H4 (cell line): Measurements from ENCODE around the gene PTPRN2. TPM values are rescaled to one million over a fixed set of nuclear protein-coding genes. Genes with fewer than 3 reads are reported as not detected.
A peak's percentile ranks its signal among the peaks of the same experiment; 100 is the strongest.

Experiments
- DNase-seq: peaks from one replicate; pipeline ENCODE4 v3.0.0-alpha.2; 2015; ENCODE audit warnings: low spot score
- total RNA-seq: library from RNA; depleted of rRNA; stranded (reverse); fragments of >200 nt; shearing (Covaris generic); gene quantifications from 2 replicates; pipeline ENCODE4 v1.2.3, GENCODE V29; 2014

PTPRN2 gene
- total RNA-seq, 1 experiment from 2014 or later: 0.97 TPM

DNA sequence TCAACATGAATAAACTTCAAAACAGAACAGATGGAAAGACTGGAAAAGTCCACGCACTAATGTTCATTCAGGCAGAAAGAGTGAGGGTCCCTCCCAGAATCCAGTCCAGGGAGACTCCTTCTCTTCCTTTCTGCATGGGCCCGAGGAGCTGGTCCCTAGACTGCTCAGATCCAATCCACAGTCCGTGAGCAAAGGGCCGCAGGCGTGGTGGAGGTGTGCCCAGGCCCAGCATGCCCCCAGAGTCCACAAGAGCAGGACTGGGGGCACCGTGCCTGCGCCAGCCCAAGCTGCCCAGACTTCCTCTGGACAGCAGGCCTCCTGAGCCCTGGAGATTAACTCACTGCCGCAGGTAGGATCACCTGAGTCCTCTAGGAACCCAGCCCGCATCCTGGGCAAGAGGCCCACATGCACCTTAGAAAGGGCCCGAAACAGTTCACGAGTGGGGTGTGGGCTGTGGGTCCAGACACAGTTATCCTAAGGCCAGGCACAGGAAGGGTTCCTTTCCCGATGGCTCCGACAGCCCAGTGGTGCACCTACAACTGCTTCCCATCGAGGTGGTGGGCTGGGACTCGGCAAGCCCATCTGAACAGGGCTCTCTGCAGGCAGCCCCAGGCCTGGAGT is 719.8 kb downstream of the PTPRN2 start:
- DNase-seq: no peak

DNA sequence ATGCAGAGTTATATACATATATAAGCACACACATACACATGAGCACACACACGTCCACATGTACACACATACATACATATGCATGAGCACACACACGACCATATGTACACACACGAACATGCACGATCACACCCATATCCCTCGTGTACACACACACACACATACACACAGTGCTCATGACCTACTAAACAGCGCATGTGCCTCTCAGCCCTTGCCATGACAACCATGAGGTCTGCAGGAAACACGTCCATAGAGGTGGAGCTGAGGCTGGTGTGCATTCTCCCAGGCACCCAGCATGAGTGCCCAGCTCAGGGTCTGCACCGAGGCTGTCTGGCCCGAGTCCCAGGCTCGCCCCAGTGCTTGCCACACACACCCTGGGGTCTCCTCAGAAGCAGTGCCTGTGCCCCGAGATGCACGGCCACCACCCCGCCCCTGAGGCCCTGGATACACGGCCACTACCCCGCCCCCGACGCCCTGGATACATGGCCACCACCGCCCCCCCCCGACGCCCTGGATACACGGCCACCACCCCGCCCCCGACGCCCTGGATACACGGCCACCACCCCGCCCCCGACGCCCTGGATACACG is 721.2 kb downstream of the PTPRN2 start:
- DNase-seq: no peak

GRCh38 chr7:157865351-157866165 is 722.1 kb downstream of the PTPRN2 start:
- no peak for DNase-seq

GRCh38 chr7:157864911-157865310 is 722.7 kb downstream of the PTPRN2 start:
- no peak for DNase-seq

DNA sequence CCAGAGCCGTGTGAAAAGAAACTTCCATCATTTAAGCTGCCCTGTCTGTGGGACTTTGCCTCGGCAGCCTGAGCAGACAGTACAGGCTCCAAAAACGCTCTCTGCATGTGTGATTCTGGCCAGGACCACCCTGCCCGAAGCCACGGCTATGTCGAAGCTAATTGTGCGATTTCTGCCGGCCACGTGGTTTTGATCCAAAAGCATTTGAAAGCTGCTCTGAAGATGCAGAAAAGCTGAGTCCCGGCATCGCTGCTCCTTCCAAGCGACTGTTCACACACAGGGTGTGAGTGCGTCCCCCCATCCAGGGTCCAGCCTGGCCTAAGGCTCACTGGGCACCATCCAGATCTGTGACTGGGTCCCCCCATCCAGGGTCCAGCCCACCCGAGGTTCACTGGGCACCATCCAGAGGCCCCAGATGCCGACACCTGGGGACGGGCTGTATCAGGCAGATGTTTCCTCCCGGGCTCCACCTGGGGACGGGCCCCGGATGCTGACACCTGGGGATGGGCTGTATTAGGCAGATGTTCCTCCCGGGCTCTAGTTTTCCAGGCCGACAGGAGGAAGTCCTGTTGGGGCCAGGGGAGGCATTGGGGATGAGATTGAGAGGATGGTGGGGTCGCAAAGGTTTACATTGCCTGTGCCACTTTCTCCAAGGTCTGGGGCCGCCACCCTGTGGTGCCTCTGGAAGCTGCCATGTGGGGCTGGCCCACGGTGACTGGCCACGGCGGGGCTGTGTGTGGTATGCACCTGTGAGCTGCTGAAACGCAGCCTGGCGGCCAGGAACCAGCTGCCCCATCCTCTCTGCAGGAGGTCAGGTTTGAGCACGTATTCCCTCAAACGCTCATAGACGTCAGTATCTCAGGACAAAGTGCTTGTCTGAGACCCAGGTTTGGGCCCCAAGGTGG is 723.5 kb downstream of the PTPRN2 start:
- no peak for DNase-seq

- DNase-seq: no peak
These were observed 724.4 kb downstream of the PTPRN2 start for GRCh38 chr7:157863176-157863575.

DNA sequence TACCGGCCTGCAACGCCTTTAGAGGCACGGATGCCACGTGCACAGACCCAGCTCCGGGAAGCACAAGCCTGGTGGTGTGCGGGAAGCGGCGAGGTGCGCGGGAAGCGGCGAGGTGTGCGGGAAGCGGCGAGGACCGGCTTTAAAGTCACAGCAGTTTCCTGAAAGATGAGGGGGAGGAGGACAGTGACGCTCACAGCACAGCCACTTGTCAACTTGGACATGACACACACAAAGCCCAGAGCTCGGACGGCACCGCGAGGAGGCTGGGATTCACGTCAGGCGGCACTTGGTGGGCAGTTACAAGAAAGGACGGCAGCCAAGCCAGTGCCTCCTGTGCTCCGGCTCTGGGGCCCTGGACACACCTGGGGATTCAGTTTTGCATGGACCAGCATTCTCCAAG is 724.9 kb downstream of the PTPRN2 start:
- DNase-seq: no peak

DNA sequence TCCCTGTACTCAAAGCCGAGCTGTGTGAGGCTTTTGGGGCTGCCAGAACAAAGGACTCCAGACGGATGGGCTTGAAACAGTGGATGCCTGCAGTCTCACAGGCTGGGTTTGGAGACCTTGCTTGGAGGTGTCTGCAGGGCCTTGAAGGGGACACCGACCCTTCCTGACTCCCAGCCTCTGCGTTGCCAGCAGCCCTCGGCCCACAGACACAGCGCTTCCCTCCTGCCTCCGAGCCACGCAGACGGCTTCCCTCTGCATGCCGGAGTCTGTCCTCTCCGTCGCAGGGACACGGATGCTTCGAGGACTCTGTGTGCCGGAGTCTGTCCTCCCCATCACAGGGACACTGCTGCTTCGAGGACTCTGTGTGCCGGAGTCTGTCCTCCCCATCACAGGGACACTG is 726.1 kb downstream of the PTPRN2 start:
- DNase-seq: no peak

DNA sequence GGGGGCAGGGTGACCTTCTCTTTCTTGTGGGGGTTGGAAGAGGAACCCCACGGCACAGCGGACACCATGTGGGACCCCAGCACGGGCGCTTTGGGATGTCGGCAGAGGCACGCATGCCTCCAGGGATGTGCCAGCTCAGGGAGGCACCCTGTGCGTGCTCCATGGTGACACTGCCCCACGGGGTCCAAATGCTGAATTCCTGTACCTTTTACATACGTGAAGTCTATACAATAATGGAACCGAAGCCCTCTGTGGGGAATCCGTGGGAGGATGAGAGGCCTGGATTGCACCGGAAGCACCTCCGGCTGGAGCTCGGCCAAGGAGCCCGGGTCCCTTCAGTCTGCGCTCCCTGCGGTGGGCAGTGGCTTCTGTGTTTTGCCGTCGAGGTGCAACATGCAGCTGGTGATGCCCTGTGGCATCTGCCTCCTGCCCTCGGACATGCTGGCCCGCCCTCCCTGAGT is 726.6 kb downstream of the PTPRN2 start:
- no peak for DNase-seq

DNA sequence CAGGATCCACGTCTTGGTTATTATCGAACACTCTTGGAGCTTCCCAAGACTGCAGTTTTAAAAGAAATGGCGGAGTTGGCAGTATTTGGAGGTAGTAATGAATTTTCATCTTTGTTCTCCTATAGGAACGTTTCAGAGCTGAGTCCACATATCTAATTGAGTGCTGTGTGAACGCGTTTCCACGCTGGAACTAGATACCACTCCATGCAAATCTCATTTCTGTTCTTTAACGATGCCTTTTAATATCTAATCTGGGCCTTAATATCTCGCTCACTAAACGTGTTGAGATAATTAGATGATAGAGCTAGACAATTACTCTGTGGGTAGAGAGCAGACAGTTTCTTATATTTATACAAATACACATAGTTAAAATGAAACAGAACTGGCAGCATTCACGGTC is 727.2 kb downstream of the PTPRN2 start:
- DNase-seq: no peak

DNA sequence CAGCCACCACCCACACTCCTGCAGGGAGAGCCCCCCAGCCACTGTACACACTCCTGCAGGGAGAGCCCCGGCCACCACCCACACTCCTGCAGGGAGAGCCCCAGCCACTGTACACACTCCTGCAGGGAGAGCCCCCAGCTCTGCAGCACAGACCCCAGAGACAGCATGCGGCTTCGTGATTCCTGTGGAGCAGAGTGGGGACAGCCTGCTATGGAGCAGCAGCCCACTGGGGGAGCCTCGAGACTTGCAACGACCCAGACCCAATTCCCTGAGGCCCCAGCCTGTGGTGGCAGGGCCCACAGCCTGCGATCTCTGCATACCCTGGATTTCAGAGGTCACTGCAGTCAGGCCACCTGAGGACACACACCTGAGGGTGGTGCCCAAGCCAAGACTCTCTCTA is 727.7 kb downstream of the PTPRN2 start:
- no peak for DNase-seq

DNA sequence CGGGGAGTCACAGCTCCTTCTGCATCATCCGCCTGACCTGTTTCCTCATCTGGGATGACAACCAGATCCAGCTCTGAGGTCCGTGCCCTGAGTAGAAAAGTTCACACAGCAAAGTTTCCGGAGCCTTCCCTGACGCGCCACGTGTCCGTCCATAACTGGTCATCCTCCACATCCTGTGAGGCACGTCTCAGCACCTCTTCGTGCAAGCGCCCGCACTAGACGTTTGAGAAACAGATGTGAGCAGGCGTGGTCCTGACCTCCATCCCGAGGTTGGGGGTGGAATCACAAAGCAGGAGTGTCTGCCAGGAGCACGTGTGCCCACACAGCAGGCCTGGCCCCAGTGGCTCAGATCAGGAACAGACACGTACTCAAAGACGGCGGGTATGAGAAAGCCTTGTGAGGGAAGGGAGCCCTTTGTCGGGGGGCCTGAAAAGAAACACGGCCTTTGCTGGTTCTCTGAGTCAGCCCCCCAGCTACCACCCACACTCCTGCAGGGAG is 730.0 kb downstream of the PTPRN2 start:
- DNase-seq: no peak

DNA sequence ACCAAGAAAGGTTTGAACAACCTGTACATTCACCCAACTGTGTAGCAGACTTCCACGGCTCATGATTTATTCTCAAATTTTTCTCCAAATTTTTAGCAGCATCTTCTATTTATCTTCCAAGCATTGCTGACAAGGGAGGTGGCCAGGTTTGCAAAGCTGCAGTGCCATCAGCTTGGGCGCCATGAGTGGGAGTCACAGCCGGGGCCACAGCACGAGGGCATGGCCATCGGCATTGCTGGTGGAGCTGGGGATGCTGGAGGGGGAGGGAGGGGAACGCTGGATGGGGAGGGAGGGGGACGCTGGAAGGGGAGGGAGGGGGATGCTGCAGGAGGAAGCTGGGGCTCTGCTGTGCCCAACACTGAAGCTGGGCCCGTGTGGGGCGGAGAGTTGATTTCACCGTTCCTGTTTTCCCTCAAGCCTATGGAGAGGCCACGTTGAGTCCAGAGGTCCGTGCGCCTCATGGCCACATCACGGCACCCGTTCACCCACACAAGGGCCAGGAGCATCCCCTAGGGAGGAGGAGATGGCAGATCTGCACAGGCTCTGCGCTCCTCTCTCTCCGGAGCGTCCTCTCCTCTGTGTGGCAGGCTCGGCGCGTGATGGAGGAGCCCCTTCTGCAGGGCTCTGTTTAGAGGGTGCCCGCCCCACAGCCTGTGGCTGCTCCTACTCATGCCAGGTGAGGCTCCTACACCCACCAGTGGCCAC is 730.6 kb downstream of the PTPRN2 start:
- no peak for DNase-seq

DNA sequence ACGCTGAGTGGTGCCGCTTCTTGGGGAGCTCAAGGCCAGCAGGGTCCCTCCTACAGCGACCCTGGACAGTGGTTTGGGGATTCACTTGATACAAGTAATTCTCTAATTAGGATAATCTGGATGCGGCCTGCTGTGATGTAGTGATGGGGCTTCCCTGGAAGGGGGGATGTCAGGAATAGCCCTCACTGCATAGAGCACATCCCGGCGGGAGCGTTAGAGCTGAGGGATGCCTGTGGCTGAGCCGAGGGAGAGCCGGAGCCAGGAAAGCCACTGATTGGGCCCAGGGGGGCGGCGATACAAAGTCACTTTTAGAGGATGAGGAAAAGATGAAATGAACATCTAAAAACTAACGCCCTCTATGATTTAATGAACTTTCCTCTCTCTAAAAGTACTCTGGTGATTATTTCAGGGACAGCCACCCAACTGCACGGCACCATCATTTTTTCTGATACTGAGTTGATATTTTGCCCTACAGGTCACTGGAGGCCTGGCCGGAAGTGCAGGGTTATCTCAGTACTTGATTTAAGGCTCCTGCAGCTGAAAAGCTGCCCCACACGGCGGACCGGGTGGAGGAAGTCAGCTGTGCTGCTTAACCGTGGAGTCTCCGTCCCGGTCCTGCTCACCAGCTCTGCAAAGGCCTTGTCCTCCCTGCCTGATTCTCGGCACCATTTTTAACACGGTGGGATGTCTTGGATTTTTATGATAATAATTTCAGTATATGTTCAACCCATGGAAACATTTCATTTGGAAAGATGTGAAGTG is 732.0 kb downstream of the PTPRN2 start:
- DNase-seq: no peak

- no peak for DNase-seq
These were observed 732.6 kb downstream of the PTPRN2 start for GRCh38 chr7:157855016-157855415.

GRCh38 chr7:157854066-157854891 is 733.3 kb downstream of the PTPRN2 start:
- DNase-seq: no peak

DNA sequence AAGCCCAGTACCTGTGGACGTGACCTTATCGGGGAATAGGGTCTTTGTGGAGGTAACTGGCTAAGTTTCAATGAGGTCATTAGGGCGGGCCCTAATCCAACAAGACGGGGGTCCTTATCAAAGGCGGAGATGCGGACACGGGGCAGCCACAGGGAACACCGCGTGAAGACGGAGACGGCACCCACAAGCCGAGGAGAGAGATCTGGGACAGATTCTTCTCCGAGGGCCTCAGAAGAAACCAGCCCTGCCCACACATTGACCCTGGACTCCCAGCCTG is 733.9 kb downstream of the PTPRN2 start:
- DNase-seq: no peak

DNA sequence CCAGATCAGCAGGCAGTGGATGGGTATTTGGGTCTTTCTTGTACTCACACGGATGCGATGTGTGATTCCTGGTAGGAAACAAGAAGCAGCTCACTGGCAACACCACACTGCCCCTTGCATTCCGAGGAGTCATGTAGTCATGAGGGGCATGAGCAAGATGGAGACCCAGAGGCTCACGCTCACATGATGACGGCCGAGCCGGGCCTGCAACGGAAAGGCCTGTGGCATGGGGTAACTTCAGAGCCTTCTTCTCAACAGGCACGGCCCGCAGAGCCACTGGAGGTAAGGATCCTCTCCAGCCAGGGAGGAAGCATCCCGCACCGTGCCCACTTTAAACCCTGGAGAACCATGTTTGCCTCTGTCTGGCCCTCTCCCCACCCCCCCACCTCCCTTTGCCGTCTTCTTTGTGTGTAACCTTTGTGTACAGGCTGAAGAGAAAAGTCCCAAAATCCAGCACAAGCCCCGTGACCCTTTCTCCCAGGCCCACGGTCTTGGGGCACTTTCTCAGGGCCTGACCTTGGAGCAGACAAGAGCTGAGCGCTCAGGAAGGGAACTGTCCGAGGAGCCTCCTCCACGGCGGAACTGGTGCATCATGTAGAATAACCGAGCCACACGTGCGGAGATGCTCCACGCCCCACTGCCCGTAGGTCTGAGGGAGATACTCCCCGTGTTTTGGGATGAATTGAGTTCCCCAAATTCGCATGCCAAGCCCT is 734.4 kb downstream of the PTPRN2 start:
- no peak for DNase-seq

DNA sequence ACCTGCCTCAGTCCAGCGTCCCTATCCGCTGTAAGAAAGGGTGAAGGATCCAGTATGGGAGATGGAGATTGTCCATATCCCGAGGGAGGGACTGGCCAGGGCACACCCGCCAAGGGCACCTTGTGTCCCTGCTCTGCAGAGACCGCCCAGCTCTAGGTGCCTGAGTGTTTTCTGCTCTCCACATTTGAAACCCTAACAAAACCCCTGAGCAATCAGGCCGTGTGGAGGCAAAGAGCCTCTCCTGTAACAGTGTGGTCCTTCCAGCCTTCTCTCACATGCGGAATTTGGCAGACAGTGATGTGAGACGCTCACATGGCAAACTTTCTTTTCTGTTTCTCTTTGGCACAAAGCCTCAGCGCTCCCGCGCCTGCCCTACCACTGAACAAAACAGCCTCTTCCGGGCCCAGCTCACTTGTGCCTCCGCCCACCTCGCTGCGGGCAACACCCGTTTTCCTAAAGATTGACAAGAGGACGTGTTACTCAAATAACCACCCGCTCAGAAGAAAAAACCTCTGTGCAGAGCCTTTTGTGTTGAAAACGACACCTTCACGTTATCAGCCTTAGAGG is 736.0 kb downstream of the PTPRN2 start:
- peak; percentile 54 for DNase-seq
